Left lobe of liver (tissue), 1 donor: Measurements from ENCODE around the gene DMRT3. TPM values are rescaled to one million over a fixed set of nuclear protein-coding genes. Genes with fewer than 3 reads are reported as not detected.

Experiments
- total RNA-seq: library from RNA; stranded (reverse); gene quantifications from one replicate; pipeline ENCODE4 v1.2.1, GENCODE V29; 2021
- donor health status: DM: no; HTN: yes; CAD: no.

DMRT3 gene
- total RNA-seq, 1 donor from 2014 or later, result not detected

Other genes starting within 250 kb of the DMRT3 start
- not detected for gene DMRT1, start 135.0 kb upstream of the DMRT3 start, total RNA-seq
- not detected for gene DMRT2, start 73.7 kb downstream of the DMRT3 start, total RNA-seq